ENCODE data around the gene WWTR1.

- TF ChIP-seq CTCF (IDR thresholded peaks at IDR 0.05) (no peak), EP300 (IDR thresholded peaks at IDR 0.05) (peak in 1 of 4 donors; percentile 16), POLR2A (IDR thresholded peaks at IDR 0.05) (no peak)
These were observed 30.4 kb upstream of the WWTR1 start for GRCh38 chr3:149688122-149688757.

All from upper lobe of left lung (tissue), 4 donors.